C4-2B (cell line): ENCODE results near the gene PPARA.
A peak's percentile ranks its signal among the peaks of the same experiment; 100 is the strongest.

Experiments
- H3K27ac ChIP-seq: fragments of 450-650 bp; 2 replicates; pipeline ENCODE4 v1.5.1; 2017
- ZFX ChIP-seq: fragments of 450-650 bp; IDR thresholded peaks from 2 replicates; pipeline ENCODE4 v1.6.1; 2017
- TF ChIP-seq, protein P1 (sequence below): fragments of 450-650 bp; conservative IDR thresholded peaks from 2 replicates; pipeline ENCODE4 v1.5.1; 2017; ENCODE audit warnings: mild to moderate bottlenecking

PPARA gene

DNA sequence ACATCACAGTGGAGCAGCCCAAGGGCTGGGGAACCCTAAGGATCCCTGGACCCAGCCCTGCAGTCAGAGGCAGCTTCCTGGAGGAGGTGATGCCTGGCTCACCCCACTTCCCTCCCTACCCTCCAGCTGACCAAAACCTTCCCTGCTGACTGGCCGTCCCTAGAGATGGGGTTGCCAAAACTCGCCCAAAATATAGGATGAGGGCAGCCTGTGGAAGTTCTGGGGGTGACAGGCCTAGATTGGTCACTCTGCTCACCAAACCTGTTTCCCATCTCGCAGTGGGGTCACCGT is 35.0 kb upstream of the PPARA start:
- H3K27ac ChIP-seq, result peak overlapping the region; percentile 33
- TF ChIP-seq, protein P1, sequence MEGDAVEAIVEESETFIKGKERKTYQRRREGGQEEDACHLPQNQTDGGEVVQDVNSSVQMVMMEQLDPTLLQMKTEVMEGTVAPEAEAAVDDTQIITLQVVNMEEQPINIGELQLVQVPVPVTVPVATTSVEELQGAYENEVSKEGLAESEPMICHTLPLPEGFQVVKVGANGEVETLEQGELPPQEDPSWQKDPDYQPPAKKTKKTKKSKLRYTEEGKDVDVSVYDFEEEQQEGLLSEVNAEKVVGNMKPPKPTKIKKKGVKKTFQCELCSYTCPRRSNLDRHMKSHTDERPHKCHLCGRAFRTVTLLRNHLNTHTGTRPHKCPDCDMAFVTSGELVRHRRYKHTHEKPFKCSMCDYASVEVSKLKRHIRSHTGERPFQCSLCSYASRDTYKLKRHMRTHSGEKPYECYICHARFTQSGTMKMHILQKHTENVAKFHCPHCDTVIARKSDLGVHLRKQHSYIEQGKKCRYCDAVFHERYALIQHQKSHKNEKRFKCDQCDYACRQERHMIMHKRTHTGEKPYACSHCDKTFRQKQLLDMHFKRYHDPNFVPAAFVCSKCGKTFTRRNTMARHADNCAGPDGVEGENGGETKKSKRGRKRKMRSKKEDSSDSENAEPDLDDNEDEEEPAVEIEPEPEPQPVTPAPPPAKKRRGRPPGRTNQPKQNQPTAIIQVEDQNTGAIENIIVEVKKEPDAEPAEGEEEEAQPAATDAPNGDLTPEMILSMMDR, result no peak
- no peak for TF ChIP-seq ZFX

DNA sequence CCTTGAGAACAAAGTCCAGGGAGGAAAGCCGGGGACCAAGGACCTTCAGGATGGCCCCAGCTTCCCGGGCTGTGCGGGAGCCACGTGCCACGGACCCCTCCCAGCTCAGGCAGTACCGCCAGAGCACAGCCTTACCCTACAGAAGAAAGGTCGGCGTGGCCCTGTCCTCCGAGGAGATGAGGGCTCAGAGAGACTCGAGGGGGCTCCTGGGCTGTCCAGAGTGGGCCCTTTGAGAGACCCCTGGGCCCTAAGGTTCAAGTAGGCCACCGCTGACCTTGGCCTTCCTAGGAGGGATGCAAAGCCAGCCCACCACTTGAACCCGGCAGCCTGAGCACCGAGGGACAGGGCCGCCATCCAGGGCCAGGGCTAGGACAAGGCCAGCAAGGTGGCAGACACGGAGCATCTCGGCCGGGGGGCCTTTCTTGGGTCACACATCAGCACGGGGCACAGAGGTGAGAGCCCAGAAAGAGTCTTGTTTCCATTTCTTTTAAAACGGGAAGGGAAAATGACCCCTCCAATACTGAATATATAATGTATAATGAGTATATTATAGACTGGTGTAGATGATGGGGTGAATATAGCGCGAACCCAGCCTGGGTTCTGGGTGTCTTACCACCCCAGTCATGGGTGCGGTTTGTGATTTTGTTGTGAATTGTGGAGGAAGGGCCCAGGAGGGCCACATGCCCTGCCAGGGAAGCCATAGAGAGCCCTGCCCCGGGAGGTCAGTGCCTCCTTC is 34.4 kb upstream of the PPARA start:
- TF ChIP-seq ZFX, result 0 out of 2 replicates have a peak, but pooled peaks have one; percentile 5
- TF ChIP-seq, protein P1, result no peak

DNA sequence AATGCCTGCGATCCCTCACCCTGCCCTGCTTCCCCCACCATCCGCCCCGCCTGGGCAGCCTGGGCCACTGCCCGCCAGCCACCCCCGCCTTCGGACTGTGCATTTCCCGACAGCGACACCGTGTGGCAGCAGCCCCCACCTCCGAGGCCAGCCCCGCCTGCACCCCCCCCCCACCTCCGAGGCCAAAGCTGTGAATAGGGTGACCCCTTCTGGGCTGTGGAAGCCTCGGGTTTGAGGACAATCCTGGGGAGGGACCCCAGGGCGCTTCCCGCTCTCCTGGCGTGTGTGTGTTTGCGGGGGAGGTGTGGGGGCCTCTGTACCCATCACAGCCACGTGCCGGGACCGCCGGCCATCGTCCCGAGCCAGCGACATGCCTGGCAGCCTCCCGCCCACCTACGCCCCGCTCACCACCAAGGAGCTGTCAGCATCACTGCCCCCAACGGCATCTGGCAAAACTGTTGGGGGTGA is 33.8 kb upstream of the PPARA start:
- TF ChIP-seq, protein P1, result peak; percentile 73
- no peak for TF ChIP-seq ZFX
- peak overlapping the region; percentile 19 for H3K27ac ChIP-seq

More for the DNA sequence above, 34.4 kb upstream of the PPARA start:
- H3K27ac ChIP-seq, result peak overlapping the region; percentile 33; the same call in 1 of the 2 replicates

DNA sequence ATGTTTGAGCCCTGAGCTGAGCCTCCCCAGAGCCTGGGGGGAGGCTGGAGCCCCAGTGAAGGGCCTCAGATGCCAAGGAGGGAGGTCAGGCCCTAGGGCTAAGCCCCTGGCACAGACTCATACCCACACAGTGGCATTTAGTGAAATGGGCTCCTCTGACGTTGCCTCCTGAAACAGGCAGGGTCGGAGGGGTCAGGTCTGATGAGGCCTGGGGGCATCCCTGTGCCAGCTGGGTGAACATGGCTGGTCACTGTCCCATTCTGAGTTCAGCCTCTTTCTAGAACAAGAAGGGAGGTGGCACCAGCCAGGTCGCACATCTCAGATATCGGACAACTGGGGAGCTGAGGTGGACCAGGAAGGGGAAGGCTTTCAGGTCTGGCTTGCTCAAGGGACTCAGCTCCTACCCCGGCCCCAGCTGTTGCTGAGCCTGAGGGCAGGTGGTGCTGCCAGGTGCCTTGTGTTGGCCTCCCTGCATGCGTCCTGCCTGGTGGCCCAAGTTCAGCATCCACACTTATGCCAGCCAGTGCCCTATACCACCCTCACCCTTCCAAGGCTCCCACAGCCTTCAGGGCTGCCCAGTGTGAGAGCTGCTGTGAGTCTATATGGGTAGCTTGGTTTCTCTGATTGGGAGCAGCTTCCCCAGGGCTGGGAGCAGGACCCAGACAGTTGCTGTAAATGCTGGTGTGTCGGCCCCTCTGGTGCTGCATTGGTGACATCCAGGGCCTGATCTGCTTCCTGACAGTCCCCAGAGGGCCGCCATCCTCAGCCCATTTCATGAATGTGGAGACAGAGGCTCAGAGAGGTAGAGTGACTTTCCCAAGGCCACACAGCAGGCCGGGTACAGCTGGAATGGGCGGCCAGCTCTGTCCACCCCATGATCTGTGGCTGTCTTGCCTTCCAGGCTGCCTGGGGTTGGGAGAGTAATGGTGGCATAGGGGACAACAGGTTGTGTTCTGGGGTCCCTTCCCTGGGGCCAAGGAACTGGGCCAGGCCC is 32.8 kb upstream of the PPARA start:
- H3K27ac ChIP-seq, result peak overlapping the region; percentile 19
- TF ChIP-seq, protein P1, result no peak

DNA sequence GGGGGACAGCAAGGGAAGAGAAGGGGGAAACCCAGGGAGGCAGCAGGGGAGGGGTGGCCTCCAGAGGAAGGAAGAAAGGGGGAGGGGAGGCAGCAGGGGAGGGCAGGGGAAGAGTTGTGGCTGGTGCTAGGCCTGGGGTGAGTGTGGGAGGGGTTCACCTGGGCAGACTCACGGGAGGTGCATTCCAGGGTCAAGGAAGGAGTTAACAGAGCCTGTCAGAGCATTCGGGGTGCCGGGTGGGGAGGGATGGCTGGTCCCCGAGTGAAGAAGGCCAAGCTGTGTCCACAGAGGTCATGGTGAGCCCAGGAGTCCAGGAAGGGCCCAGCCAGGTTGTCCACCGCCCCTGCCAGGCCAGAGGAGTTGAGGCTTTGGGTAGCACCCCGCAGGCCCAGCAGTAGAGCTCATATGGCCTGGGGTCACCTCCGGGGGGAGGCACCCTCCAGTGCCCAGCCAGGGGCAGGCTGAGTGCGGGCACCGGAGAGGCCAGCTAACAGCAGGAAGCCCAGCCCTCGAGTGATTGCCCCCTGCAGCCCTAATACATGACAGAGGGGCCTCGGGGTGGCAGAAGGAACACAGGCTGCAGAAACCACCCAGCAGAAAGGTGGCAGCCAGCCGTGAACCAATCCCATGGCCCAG is 31.1 kb upstream of the PPARA start:
- peak overlapping the region; percentile 19 for H3K27ac ChIP-seq
- TF ChIP-seq, protein P1, result no peak
- no peak for TF ChIP-seq ZFX

DNA sequence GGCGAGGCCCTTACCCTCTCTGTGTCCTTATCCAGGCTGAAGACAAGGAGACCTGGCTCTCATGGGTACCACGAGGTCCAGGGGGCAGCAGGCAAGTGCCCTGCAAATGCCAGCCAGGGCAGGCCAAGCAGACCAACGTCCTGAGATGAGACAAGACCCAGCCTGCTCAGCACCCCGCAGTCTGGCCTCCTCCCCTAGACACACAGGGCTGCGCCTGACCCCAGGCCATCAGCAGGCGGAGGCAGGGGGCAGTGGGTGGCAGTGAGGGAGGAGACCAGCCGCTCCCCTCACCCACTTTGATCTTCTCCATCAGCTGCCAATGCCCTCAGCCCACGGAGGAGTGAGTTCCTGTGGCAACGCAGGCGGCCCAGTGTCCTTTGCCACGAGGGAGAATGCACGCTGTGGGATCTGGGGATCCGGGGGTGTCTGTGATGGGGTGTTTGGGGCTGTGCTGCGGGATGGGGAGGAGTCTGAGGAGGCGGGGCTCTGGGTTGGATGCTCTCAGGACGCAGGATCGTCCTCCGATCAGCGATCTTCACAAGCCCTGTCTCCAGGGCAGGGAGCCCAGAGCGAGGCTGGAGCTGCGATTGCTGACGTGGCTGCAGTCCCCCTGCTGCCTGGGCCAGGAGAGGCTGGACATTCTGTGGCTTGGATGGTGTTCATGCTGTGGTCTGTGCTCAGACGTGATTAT is 30.5 kb upstream of the PPARA start:
- TF ChIP-seq, protein P1, result no peak
- TF ChIP-seq ZFX, result no peak
- H3K27ac ChIP-seq, result peak overlapping the region; percentile 19
